Measurements from ENCODE around the gene USP44.

DNA sequence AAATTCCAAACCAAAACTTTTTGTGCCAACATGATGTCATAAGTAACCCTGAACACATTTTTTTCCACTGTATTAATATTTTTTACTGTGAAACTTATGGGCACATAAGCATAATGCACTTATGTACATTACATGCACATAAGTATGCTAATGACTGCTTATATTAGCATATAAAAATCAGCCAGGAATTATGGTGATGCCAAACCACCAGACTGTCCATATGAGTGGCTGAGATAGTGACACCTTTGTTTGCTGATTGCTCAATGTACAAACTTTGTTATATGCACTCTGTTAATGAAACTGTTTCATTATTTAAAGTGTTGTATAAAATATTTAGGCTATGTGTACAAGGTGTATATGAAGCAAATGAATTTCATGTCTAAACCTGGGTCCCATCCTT lies 32.3 kb downstream of the USP44 start:
- TF ChIP-seq, protein P1, sequence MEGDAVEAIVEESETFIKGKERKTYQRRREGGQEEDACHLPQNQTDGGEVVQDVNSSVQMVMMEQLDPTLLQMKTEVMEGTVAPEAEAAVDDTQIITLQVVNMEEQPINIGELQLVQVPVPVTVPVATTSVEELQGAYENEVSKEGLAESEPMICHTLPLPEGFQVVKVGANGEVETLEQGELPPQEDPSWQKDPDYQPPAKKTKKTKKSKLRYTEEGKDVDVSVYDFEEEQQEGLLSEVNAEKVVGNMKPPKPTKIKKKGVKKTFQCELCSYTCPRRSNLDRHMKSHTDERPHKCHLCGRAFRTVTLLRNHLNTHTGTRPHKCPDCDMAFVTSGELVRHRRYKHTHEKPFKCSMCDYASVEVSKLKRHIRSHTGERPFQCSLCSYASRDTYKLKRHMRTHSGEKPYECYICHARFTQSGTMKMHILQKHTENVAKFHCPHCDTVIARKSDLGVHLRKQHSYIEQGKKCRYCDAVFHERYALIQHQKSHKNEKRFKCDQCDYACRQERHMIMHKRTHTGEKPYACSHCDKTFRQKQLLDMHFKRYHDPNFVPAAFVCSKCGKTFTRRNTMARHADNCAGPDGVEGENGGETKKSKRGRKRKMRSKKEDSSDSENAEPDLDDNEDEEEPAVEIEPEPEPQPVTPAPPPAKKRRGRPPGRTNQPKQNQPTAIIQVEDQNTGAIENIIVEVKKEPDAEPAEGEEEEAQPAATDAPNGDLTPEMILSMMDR (IDR thresholded peaks at IDR 0.05): no peak
- no peak for TF ChIP-seq POLR2A (IDR thresholded peaks at IDR 0.05)
- no peak for TF ChIP-seq EP300 (IDR thresholded peaks at IDR 0.05)
- TF ChIP-seq POLR2AphosphoS5 (IDR thresholded peaks at IDR 0.05): no peak
